Neural progenitor cell (in vitro differentiated cells): ENCODE results near the gene DENND11. TPM values are rescaled to one million over a fixed set of nuclear protein-coding genes. Genes with fewer than 3 reads are reported as not detected.
A peak's percentile ranks its signal among the peaks of the same experiment; 100 is the strongest.

Source experiments
- DNase-seq: peaks from one replicate; pipeline ENCODE4 v3.0.0-alpha.2; 2016; ENCODE audit warnings: low spot score
- H2AFZ ChIP-seq: fragments of 200-600 bp; sonication (generic); replicated peaks from 2 replicates; pipeline ENCODE4 v1.6.1; 2016; ENCODE audit warnings: antibody characterized with exemption
- H3F3A ChIP-seq: fragments of 200-600 bp; sonication (generic); 2 replicates; pipeline ENCODE4 v1.6.1; 2016; ENCODE audit warnings: antibody characterized with exemption, low read depth
- H3K27ac ChIP-seq: fragments of 200-600 bp; sonication (generic); 2 replicates; pipeline ENCODE4 v1.5.1; 2016; ENCODE audit warnings: mild to moderate bottlenecking
- H3K27me3 ChIP-seq: fragments of 200-600 bp; sonication (generic); 2 replicates; pipeline ENCODE4 v1.6.1; 2016; ENCODE audit warnings: mild to moderate bottlenecking, moderate library complexity
- H3K36me3 ChIP-seq: fragments of 200-600 bp; sonication (generic); 2 replicates; pipeline ENCODE4 v1.5.1; 2016
- H3K4me1 ChIP-seq: fragments of 200-600 bp; sonication (generic); 2 replicates; pipeline ENCODE4 v1.6.1; 2016; ENCODE audit warnings: mixed run types
- H3K4me2 ChIP-seq: fragments of 200-600 bp; sonication (generic); 2 replicates; pipeline ENCODE4 v1.6.1; 2016
- H3K4me3 ChIP-seq: fragments of 200-600 bp; sonication (generic); 2 replicates; pipeline ENCODE4 v1.5.1; 2016
- H3K79me2 ChIP-seq: fragments of 200-600 bp; sonication (generic); 2 replicates; pipeline ENCODE4 v1.6.1; 2016; ENCODE audit warnings: low read depth
- H3K9ac ChIP-seq: fragments of 200-600 bp; sonication (generic); 2 replicates; pipeline ENCODE4 v1.6.1; 2016
- H3K9me3 ChIP-seq: fragments of 200-600 bp; sonication (generic); 2 replicates; pipeline ENCODE4 v1.5.1; 2016; ENCODE audit warnings: low read depth
- H4K20me1 ChIP-seq: fragments of 200-600 bp; sonication (generic); 2 replicates; pipeline ENCODE4 v1.6.1; 2016; ENCODE audit warnings: low read depth
- H3K27ac Mint-ChIP-seq: 3 replicates; pipeline ENCODE4 v1.8.0; 2021; ENCODE audit warnings: mixed read lengths
- H3K27me3 Mint-ChIP-seq: 2 replicates; pipeline ENCODE4 v1.8.0; 2022; ENCODE audit warnings: low read depth, mild to moderate bottlenecking, inconsistent platforms, moderate library complexity, mixed read lengths; ENCODE audit not compliant: insufficient read depth
- H3K36me3 Mint-ChIP-seq: 3 replicates; pipeline ENCODE4 v1.8.0; 2021; ENCODE audit warnings: mixed read lengths
- H3K4me1 Mint-ChIP-seq: 3 replicates; pipeline ENCODE4 v1.8.0; 2021; ENCODE audit warnings: mixed read lengths
- H3K4me3 Mint-ChIP-seq: 3 replicates; pipeline ENCODE4 v1.8.0; 2021; ENCODE audit warnings: mild to moderate bottlenecking, moderate library complexity, mixed read lengths
- H3K9me3 Mint-ChIP-seq: 3 replicates; pipeline ENCODE4 v1.8.0; 2020; ENCODE audit warnings: mixed read lengths
- CTCF ChIP-seq: fragments of 200-600 bp; sonication (generic); IDR thresholded peaks from 2 replicates; pipeline ENCODE4 v1.5.1; 2017; ENCODE audit warnings: antibody characterized with exemption, mild to moderate bottlenecking
- EZH2 ChIP-seq: fragments of 200-600 bp; sonication (generic); IDR thresholded peaks from 2 replicates; pipeline ENCODE4 v1.6.1; 2017; ENCODE audit warnings: antibody characterized with exemption, mild to moderate bottlenecking, moderate library complexity
- EZH2phosphoT487 ChIP-seq: fragments of 200-600 bp; sonication (generic); IDR thresholded peaks from 2 replicates; pipeline ENCODE4 v1.6.1; 2017; ENCODE audit warnings: antibody characterized with exemption
- total RNA-seq: library from RNA; depleted of rRNA; stranded (reverse); fragments of >200 nt; gene quantifications from 2 replicates; pipeline ENCODE4 v1.2.3, GENCODE V29; 2015; ENCODE audit warnings: low replicate concordance

DENND11 gene
- total RNA-seq, 1 donor from 2014 or later, result 23.5 TPM

- DNase-seq, result peak; percentile 92
- peak overlapping the region; percentile 98 for H3K27ac ChIP-seq
- no peaks in the 10 kb centered on the region for H3K79me2 ChIP-seq
- no peaks in the 10 kb centered on the region for H4K20me1 ChIP-seq
- no peaks in the 10 kb centered on the region for H3K9me3 ChIP-seq
- H3K36me3 Mint-ChIP-seq, result peaks cover 19% of the 10 kb centered on the region
- peak overlapping the region; percentile 73 for H3K4me2 ChIP-seq
- peak overlapping the region; percentile 39 for H2AFZ ChIP-seq
- peaks cover 15% of the 10 kb centered on the region for H3K4me1 ChIP-seq
- no peaks in the 10 kb centered on the region for H3K27me3 ChIP-seq
- H3K27ac Mint-ChIP-seq, result peak overlapping the region; percentile 97
- H3F3A ChIP-seq, result peaks cover 23% of the 10 kb centered on the region
- H3K36me3 ChIP-seq, result no peaks in the 10 kb centered on the region
- H3K4me3 ChIP-seq, result peak overlapping the region; percentile 35
- no peak overlapping the region for H3K9ac ChIP-seq
- peak overlapping the region; percentile 76 for H3K4me3 Mint-ChIP-seq
- H3K4me1 Mint-ChIP-seq, result peaks cover 25% of the 10 kb centered on the region
- TF ChIP-seq EZH2phosphoT487, result no peak
- TF ChIP-seq CTCF, result no peak
- no peak for TF ChIP-seq EZH2
- peaks cover 2% of the 10 kb centered on the region for H3K27me3 Mint-ChIP-seq
- peaks cover 6% of the 10 kb centered on the region for H3K9me3 Mint-ChIP-seq
These were observed 27.7 kb downstream of the DENND11 start for GRCh38 chr7:141674171-141674671.

- Histone ChIP-seq H3K9ac (no peak overlapping the region), H3K27me3 (no peaks in the 10 kb centered on the region), H3K27ac (peak overlapping the region; percentile 98), H3K4me3 (no peak overlapping the region), H3F3A (peaks cover 23% of the 10 kb centered on the region), H3K36me3 (no peaks in the 10 kb centered on the region), H2AFZ (no peak overlapping the region), H3K79me2 (no peaks in the 10 kb centered on the region), H3K9me3 (no peaks in the 10 kb centered on the region), H3K4me1 (peaks cover 15% of the 10 kb centered on the region), H3K4me2 (no peak overlapping the region), H4K20me1 (no peaks in the 10 kb centered on the region)
- H3K4me3 Mint-ChIP-seq, result peak overlapping the region; percentile 76
- peaks cover 26% of the 10 kb centered on the region for H3K36me3 Mint-ChIP-seq
- DNase-seq, result no peak
- peaks cover 25% of the 10 kb centered on the region for H3K4me1 Mint-ChIP-seq
- H3K9me3 Mint-ChIP-seq, result peaks cover 6% of the 10 kb centered on the region
- TF ChIP-seq EZH2 (no peak), EZH2phosphoT487 (no peak), CTCF (no peak)
- H3K27me3 Mint-ChIP-seq, result peaks cover 2% of the 10 kb centered on the region
- H3K27ac Mint-ChIP-seq, result peak overlapping the region; percentile 97
These were observed 28.6 kb downstream of the DENND11 start for GRCh38 chr7:141673346-141673745.

GRCh38 chr7:141671705-141672496 is 30.1 kb downstream of the DENND11 start:
- H3K27ac ChIP-seq, result no peak overlapping the region
- no peak overlapping the region for H3K9ac ChIP-seq
- Mint-ChIP-seq H3K4me3 (no peak overlapping the region), H3K9me3 (peaks cover 6% of the 10 kb centered on the region), H3K27me3 (peaks cover 2% of the 10 kb centered on the region), H3K27ac (no peak overlapping the region), H3K4me1 (peaks cover 25% of the 10 kb centered on the region), H3K36me3 (peaks cover 30% of the 10 kb centered on the region)
- H3F3A ChIP-seq, result peaks cover 23% of the 10 kb centered on the region
- no peak overlapping the region for H3K4me2 ChIP-seq
- no peaks in the 10 kb centered on the region for H3K27me3 ChIP-seq
- no peaks in the 10 kb centered on the region for H3K79me2 ChIP-seq
- no peak overlapping the region for H3K4me3 ChIP-seq
- TF ChIP-seq EZH2, result no peak
- TF ChIP-seq CTCF, result no peak
- TF ChIP-seq EZH2phosphoT487, result no peak
- no peak for DNase-seq
- no peaks in the 10 kb centered on the region for H3K9me3 ChIP-seq
- H3K36me3 ChIP-seq, result no peaks in the 10 kb centered on the region
- H4K20me1 ChIP-seq, result no peaks in the 10 kb centered on the region
- H2AFZ ChIP-seq, result no peak overlapping the region
- peaks cover 15% of the 10 kb centered on the region for H3K4me1 ChIP-seq
